Effector memory CD8-positive, alpha-beta T cell (primary cell): Measurements from ENCODE around the gene COX7A2.
A peak's percentile ranks its signal among the peaks of the same experiment; 100 is the strongest.

Source experiments
- ATAC-seq: fragments of 150-1000 bp; cut with Tn5 transposase; replicated peaks from 2 replicates; pipeline ENCODE4 v1.10.0; 2021; ENCODE audit warnings: mild to moderate bottlenecking, moderate library complexity
- DNase-seq, 3 experiments: peaks; one replicate each; pipeline ENCODE4 v3.0.0; 2021
- H3K27ac Mint-ChIP-seq, 2 donors: one replicate each; pipeline ENCODE4 v1.8.0; 2022; ENCODE audit warnings: mild to moderate bottlenecking in 2 of 2, mixed read lengths in 2 of 2, moderate library complexity in 2 of 2
- H3K27me3 Mint-ChIP-seq, 2 donors: one replicate each; pipeline ENCODE4 v1.8.0; 2022; ENCODE audit warnings: mixed read lengths in 2 of 2
- H3K36me3 Mint-ChIP-seq: one replicate; pipeline ENCODE4 v1.8.0; 2022; ENCODE audit warnings: mild to moderate bottlenecking, moderate library complexity, mixed read lengths; ENCODE audit not compliant: insufficient read depth
- H3K4me1 Mint-ChIP-seq, 2 donors: one replicate each; pipeline ENCODE4 v1.8.0; 2022; ENCODE audit warnings: low read depth in 2 of 2, mixed read lengths in 2 of 2
- H3K4me3 Mint-ChIP-seq, 2 donors: one replicate each; pipeline ENCODE4 v1.8.0; 2022; ENCODE audit warnings: mild to moderate bottlenecking in 2 of 2, mixed read lengths in 2 of 2, moderate library complexity in 2 of 2
- H3K9me3 Mint-ChIP-seq, 2 donors: one replicate each; pipeline ENCODE4 v1.8.0; 2022; ENCODE audit warnings: mixed read lengths in 2 of 2

COX7A2 gene

GRCh38 chr6:75262716-75263400, 19.3 kb upstream of the COX7A2 start:
- H3K9me3 Mint-ChIP-seq, result no peaks in the 10 kb centered on the region
- ATAC-seq (no peak), DNase-seq (no peak)
- H3K4me3 Mint-ChIP-seq, result no peak overlapping the region
- H3K27ac Mint-ChIP-seq, result no peak overlapping the region
- peaks cover 44% of the 10 kb centered on the region for H3K36me3 Mint-ChIP-seq
- no peaks in the 10 kb centered on the region for H3K27me3 Mint-ChIP-seq
- H3K4me1 Mint-ChIP-seq, result peaks cover 0 to 15% of the 10 kb centered on the region in 2 donors

GRCh38 chr6:75261299-75261698, 17.7 kb upstream of the COX7A2 start:
- H3K36me3 Mint-ChIP-seq, result peaks cover 44% of the 10 kb centered on the region
- H3K4me3 Mint-ChIP-seq, result no peak overlapping the region
- no peak for DNase-seq
- peaks cover 0 to 4% of the 10 kb centered on the region in 2 donors for H3K4me1 Mint-ChIP-seq
- no peaks in the 10 kb centered on the region for H3K27me3 Mint-ChIP-seq
- H3K9me3 Mint-ChIP-seq, result no peaks in the 10 kb centered on the region
- H3K27ac Mint-ChIP-seq, result no peak overlapping the region
- no peak for ATAC-seq

- Mint-ChIP-seq H3K27me3 (no peaks in the 10 kb centered on the region), H3K4me1 (no peaks in the 10 kb centered on the region), H3K4me3 (no peak overlapping the region), H3K36me3 (peaks cover 48% of the 10 kb centered on the region), H3K27ac (no peak overlapping the region), H3K9me3 (no peaks in the 10 kb centered on the region)
- DNase-seq, result no peak
- ATAC-seq, result no peak
Measured at GRCh38 chr6:75257343-75258087, 13.9 kb upstream of the COX7A2 start.

GRCh38 chr6:75250552-75250951, 7.0 kb upstream of the COX7A2 start:
- Mint-ChIP-seq H3K27me3 (peaks cover 10 to 11% of the 10 kb centered on the region in 2 donors), H3K4me1 (no peaks in the 10 kb centered on the region), H3K9me3 (no peaks in the 10 kb centered on the region), H3K36me3 (peaks cover 15% of the 10 kb centered on the region), H3K27ac (no peak overlapping the region), H3K4me3 (no peak overlapping the region)
- DNase-seq (no peak), ATAC-seq (no peak)

- DNase-seq (no peak), ATAC-seq (no peak)
- H3K27me3 Mint-ChIP-seq, result peaks cover 14 to 17% of the 10 kb centered on the region in 2 donors
- no peaks in the 10 kb centered on the region for H3K4me1 Mint-ChIP-seq
- H3K4me3 Mint-ChIP-seq, result no peak overlapping the region
- H3K9me3 Mint-ChIP-seq, result no peaks in the 10 kb centered on the region
- peaks cover 10% of the 10 kb centered on the region for H3K36me3 Mint-ChIP-seq
- H3K27ac Mint-ChIP-seq, result peak overlapping the region in 1 of 2 donors; percentile 14
Measured at GRCh38 chr6:75249837-75250236, 6.2 kb upstream of the COX7A2 start.

GRCh38 chr6:75246386-75246785, 2.8 kb upstream of the COX7A2 start:
- Mint-ChIP-seq H3K9me3 (no peaks in the 10 kb centered on the region), H3K4me1 (peaks cover 2 to 4% of the 10 kb centered on the region in 2 donors), H3K27me3 (peaks cover 14 to 18% of the 10 kb centered on the region in 2 donors), H3K36me3 (peaks cover 22% of the 10 kb centered on the region), H3K27ac (no peak overlapping the region), H3K4me3 (no peak overlapping the region)
- ATAC-seq (no peak), DNase-seq (no peak)

- peaks cover 42% of the 10 kb centered on the region for H3K36me3 Mint-ChIP-seq
- no peaks in the 10 kb centered on the region for H3K9me3 Mint-ChIP-seq
- peak overlapping the region; percentile 97 to 98 for H3K27ac Mint-ChIP-seq
- no peak for DNase-seq
- peaks cover 2 to 12% of the 10 kb centered on the region in 2 donors for H3K4me1 Mint-ChIP-seq
- H3K27me3 Mint-ChIP-seq, result peaks cover 14 to 18% of the 10 kb centered on the region in 2 donors
- peak overlapping the region; percentile 94 to 95 for H3K4me3 Mint-ChIP-seq
- ATAC-seq, result peak; percentile 24
Measured at GRCh38 chr6:75244063-75244584, 523 bp upstream of the COX7A2 start.

- no peak for DNase-seq
- peaks cover 57% of the 10 kb centered on the region for H3K36me3 Mint-ChIP-seq
- H3K4me1 Mint-ChIP-seq, result peaks cover 1 to 10% of the 10 kb centered on the region in 2 donors
Measured at GRCh38 chr6:75236630-75237029, 7.0 kb downstream of the COX7A2 start.

GRCh38 chr6:75235271-75235670, 8.3 kb downstream of the COX7A2 start:
- no peak overlapping the region for H3K4me3 Mint-ChIP-seq
- H3K27ac Mint-ChIP-seq, result peak overlapping the region in 1 of 2 donors; percentile 39
- ATAC-seq, result no peak
- H3K9me3 Mint-ChIP-seq, result no peaks in the 10 kb centered on the region
- no peak for DNase-seq
- no peaks in the 10 kb centered on the region for H3K27me3 Mint-ChIP-seq
- peaks cover 44% of the 10 kb centered on the region for H3K36me3 Mint-ChIP-seq
- peaks cover 0 to 1% of the 10 kb centered on the region in 2 donors for H3K4me1 Mint-ChIP-seq

More at GRCh38 chr6:75236630-75237029, 7.0 kb downstream of the COX7A2 start:
- Mint-ChIP-seq H3K27me3 (no peaks in the 10 kb centered on the region), H3K4me3 (no peak overlapping the region), H3K27ac (no peak overlapping the region), H3K9me3 (no peaks in the 10 kb centered on the region)
- no peak for ATAC-seq

GRCh38 chr6:75234126-75234865, 9.3 kb downstream of the COX7A2 start:
- no peak overlapping the region for H3K27ac Mint-ChIP-seq
- H3K4me1 Mint-ChIP-seq, result peaks cover 0 to 1% of the 10 kb centered on the region in 2 donors

GRCh38 chr6:75233092-75233615, 10.4 kb downstream of the COX7A2 start:
- no peaks in the 10 kb centered on the region for H3K9me3 Mint-ChIP-seq
- H3K4me3 Mint-ChIP-seq, result no peak overlapping the region
- H3K27me3 Mint-ChIP-seq, result no peaks in the 10 kb centered on the region
- peaks cover 26% of the 10 kb centered on the region for H3K36me3 Mint-ChIP-seq
- no peak overlapping the region for H3K27ac Mint-ChIP-seq
- no peaks in the 10 kb centered on the region for H3K4me1 Mint-ChIP-seq
- DNase-seq, result no peak
- no peak for ATAC-seq

More at GRCh38 chr6:75234126-75234865, 9.3 kb downstream of the COX7A2 start:
- DNase-seq (no peak), ATAC-seq (no peak)
- H3K4me3 Mint-ChIP-seq, result no peak overlapping the region
- H3K36me3 Mint-ChIP-seq, result peaks cover 37% of the 10 kb centered on the region
- no peaks in the 10 kb centered on the region for H3K9me3 Mint-ChIP-seq
- no peaks in the 10 kb centered on the region for H3K27me3 Mint-ChIP-seq

GRCh38 chr6:75230484-75231325, 12.9 kb downstream of the COX7A2 start:
- ATAC-seq (no peak), DNase-seq (no peak)
- H3K4me1 Mint-ChIP-seq, result no peaks in the 10 kb centered on the region
- no peaks in the 10 kb centered on the region for H3K27me3 Mint-ChIP-seq
- no peak overlapping the region for H3K4me3 Mint-ChIP-seq
- H3K36me3 Mint-ChIP-seq, result peaks cover 4% of the 10 kb centered on the region
- no peak overlapping the region for H3K27ac Mint-ChIP-seq
- no peaks in the 10 kb centered on the region for H3K9me3 Mint-ChIP-seq
